GM18498 (cell line): ENCODE measurements around the gene MYO15A.

Experiments
- ATAC-seq: cut with Tn5 transposase; IDR thresholded peaks from one replicate; pipeline ENCODE4 v1.9.1; 2021; ENCODE audit warnings: mild to moderate bottlenecking, moderate library complexity; ENCODE audit not compliant: unreplicated experiment

MYO15A gene

GRCh38 chr17:18155179-18155578 lies 46.6 kb downstream of the MYO15A start:
- no peak for ATAC-seq

- no peak for ATAC-seq
Measured at GRCh38 chr17:18156171-18156975, 47.8 kb downstream of the MYO15A start.

GRCh38 chr17:18156976-18157280 lies 48.4 kb downstream of the MYO15A start:
- ATAC-seq, result no peak

- no peak for ATAC-seq
Measured at GRCh38 chr17:18157354-18157985, 48.9 kb downstream of the MYO15A start.

- ATAC-seq, result peak; percentile 61
Measured at GRCh38 chr17:18158022-18158600, 49.6 kb downstream of the MYO15A start.

- ATAC-seq, result no peak
Measured at GRCh38 chr17:18159551-18160120, 51.1 kb downstream of the MYO15A start.

GRCh38 chr17:18160128-18160856 lies 51.7 kb downstream of the MYO15A start:
- ATAC-seq, result no peak

- no peak for ATAC-seq
Measured at GRCh38 chr17:18161207-18162145, 52.9 kb downstream of the MYO15A start.

GRCh38 chr17:18163547-18163946 lies 55.0 kb downstream of the MYO15A start:
- ATAC-seq, result no peak

- ATAC-seq, result no peak
Measured at GRCh38 chr17:18166894-18167293, 58.3 kb downstream of the MYO15A start.

- no peak for ATAC-seq
Measured at GRCh38 chr17:18167421-18167820, 58.9 kb downstream of the MYO15A start.

GRCh38 chr17:18172531-18173278 lies 64.1 kb downstream of the MYO15A start:
- no peak for ATAC-seq

GRCh38 chr17:18173740-18174139 lies 65.2 kb downstream of the MYO15A start:
- ATAC-seq, result no peak

- no peak for ATAC-seq
Measured at GRCh38 chr17:18176176-18176575, 67.6 kb downstream of the MYO15A start.

- no peak for ATAC-seq
Measured at GRCh38 chr17:18177133-18177532, 68.6 kb downstream of the MYO15A start.

- ATAC-seq, result no peak
Measured at GRCh38 chr17:18177722-18178121, 69.2 kb downstream of the MYO15A start.

- no peak for ATAC-seq
Measured at GRCh38 chr17:18179196-18179595, 70.6 kb downstream of the MYO15A start.

- ATAC-seq, result no peak
Measured at GRCh38 chr17:18179804-18180203, 71.2 kb downstream of the MYO15A start.

GRCh38 chr17:18181358-18181757 lies 72.8 kb downstream of the MYO15A start:
- no peak for ATAC-seq
